Measurements from ENCODE around the gene TEX26. TPM values are rescaled to one million over a fixed set of nuclear protein-coding genes. Genes with fewer than 3 reads are reported as not detected.
"Not testable (repeated sequence)": the region's sequence is repeated elsewhere in the genome, so short reads cannot be mapped to it uniquely, and the experiment has no call there.

The TEX26 gene
- total RNA-seq, 5 donors from 2014 or later (not counting 1 experiment from before 2014, with no cell fraction given) = not detected

GRCh38 chr13:30927188-30927587 is 5.3 kb upstream of the TEX26 start:
- ATAC-seq (replicated peaks in 1 of 4); H3K36me3 ChIP-seq (ENCODE audit: control insufficient read depth in 2 of 2, extremely low read depth in 1 of 2, insufficient read depth in 1 of 2, low read length in 1 of 2); H3K4me3 ChIP-seq (ENCODE audit: control insufficient read depth in 1 of 2, extremely low read depth in 1 of 2, low read length in 1 of 2); H3K4me1 ChIP-seq (ENCODE audit: control insufficient read depth in 1 of 2, extremely low read depth in 1 of 2, insufficient read depth in 2 of 2, low read length in 2 of 2); CTCF ChIA-PET; H3K36me3 Mint-ChIP-seq; H3K9me3 Mint-ChIP-seq; H3K4me3 Mint-ChIP-seq; H3K27ac Mint-ChIP-seq; H3K27ac ChIP-seq (ENCODE audit: low read length); H3K9me3 ChIP-seq; POLR2A ChIA-PET; DNase-seq: not testable (repeated sequence)
- WGBS (ENCODE audit: insufficient coverage) = no CpG with 5 or more reads among the region's 3 CpGs
- Mint-ChIP-seq H3K27me3 (peaks cover 41% of the 10 kb centered on the region in 2 donors), H3K4me1 (peaks cover 5 to 13% (median 7%) of the 10 kb centered on the region in 3 donors)
- H3K27me3 ChIP-seq (replicated peaks in 1 of 2; ENCODE audit: control insufficient read depth in 2 of 2, extremely low read depth in 1 of 2, insufficient read depth in 2 of 2, low read length in 1 of 2) = peaks cover 6 to 24% of the 10 kb centered on the region in 2 experiments

GRCh38 chr13:30927595-30927994 is 4.9 kb upstream of the TEX26 start:
- peaks cover 5 to 13% (median 7%) of the 10 kb centered on the region in 3 donors for H3K4me1 Mint-ChIP-seq
- POLR2A ChIA-PET = no interaction called here
- H3K27ac ChIP-seq (ENCODE audit: low read length) = no peak overlapping the region
- H3K9me3 ChIP-seq = no peaks in the 10 kb centered on the region
- H3K9me3 Mint-ChIP-seq = no peaks in the 10 kb centered on the region
- H3K27ac Mint-ChIP-seq = no peak overlapping the region
- ATAC-seq (replicated peaks in 1 of 4) (no peak), DNase-seq (no peak)
- WGBS (ENCODE audit: insufficient coverage) = no CpG with 5 or more reads among the region's 1 CpG
- H3K36me3 ChIP-seq (ENCODE audit: control insufficient read depth in 2 of 2, extremely low read depth in 1 of 2, insufficient read depth in 1 of 2, low read length in 1 of 2) = no peaks in the 10 kb centered on the region
- peaks cover 0 to 7% of the 10 kb centered on the region in 2 experiments for H3K4me1 ChIP-seq (ENCODE audit: control insufficient read depth in 1 of 2, extremely low read depth in 1 of 2, insufficient read depth in 2 of 2, low read length in 2 of 2)
- no peaks in the 10 kb centered on the region for H3K36me3 Mint-ChIP-seq
- H3K4me3 ChIP-seq (ENCODE audit: control insufficient read depth in 1 of 2, extremely low read depth in 1 of 2, low read length in 1 of 2) = no peak overlapping the region
- H3K4me3 Mint-ChIP-seq = no peak overlapping the region
- CTCF ChIA-PET = no interaction called here
- H3K27me3 Mint-ChIP-seq = peaks cover 41 to 44% of the 10 kb centered on the region in 2 donors
- H3K27me3 ChIP-seq (replicated peaks in 1 of 2; ENCODE audit: control insufficient read depth in 2 of 2, extremely low read depth in 1 of 2, insufficient read depth in 2 of 2, low read length in 1 of 2) = peaks cover 6 to 28% of the 10 kb centered on the region in 2 experiments

DNA sequence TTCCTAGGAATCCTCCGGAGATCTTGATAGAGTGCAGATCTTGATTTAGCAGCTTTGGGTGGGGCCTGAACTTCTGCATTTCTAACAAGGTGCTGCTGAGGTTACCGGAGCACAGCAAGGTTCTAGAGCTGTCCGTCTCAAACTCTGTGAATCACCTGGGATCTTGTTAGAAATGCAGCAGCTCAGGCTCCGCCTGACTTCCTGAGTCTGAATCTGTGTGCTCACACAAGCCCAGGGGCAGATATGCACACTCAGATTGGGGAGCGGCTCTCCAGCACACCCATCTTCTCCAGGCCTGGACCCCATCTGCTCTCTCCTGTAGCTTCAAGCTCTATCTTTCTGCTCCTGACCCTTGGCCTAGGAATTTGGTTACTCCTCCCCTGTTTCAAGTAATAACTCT is 3.5 kb upstream of the TEX26 start:
- H3K36me3 Mint-ChIP-seq = no peaks in the 10 kb centered on the region
- CTCF ChIA-PET = no interaction called here
- peaks cover 8 to 32% of the 10 kb centered on the region in 2 experiments for H3K27me3 ChIP-seq (replicated peaks in 1 of 2; ENCODE audit: control insufficient read depth in 2 of 2, extremely low read depth in 1 of 2, insufficient read depth in 2 of 2, low read length in 1 of 2)
- peaks cover 45 to 50% of the 10 kb centered on the region in 2 donors for H3K27me3 Mint-ChIP-seq
- H3K9me3 Mint-ChIP-seq = no peaks in the 10 kb centered on the region
- H3K4me1 ChIP-seq (ENCODE audit: control insufficient read depth in 1 of 2, extremely low read depth in 1 of 2, insufficient read depth in 2 of 2, low read length in 2 of 2) = peaks cover 0 to 7% of the 10 kb centered on the region in 2 experiments
- ATAC-seq (replicated peaks in 1 of 4) (no peak), DNase-seq (no peak)
- no peak overlapping the region for H3K27ac ChIP-seq (ENCODE audit: low read length)
- H3K4me3 ChIP-seq (ENCODE audit: control insufficient read depth in 1 of 2, extremely low read depth in 1 of 2, low read length in 1 of 2) = no peak overlapping the region
- H3K36me3 ChIP-seq (ENCODE audit: control insufficient read depth in 2 of 2, extremely low read depth in 1 of 2, insufficient read depth in 1 of 2, low read length in 1 of 2) = no peaks in the 10 kb centered on the region
- H3K4me3 Mint-ChIP-seq = no peak overlapping the region
- POLR2A ChIA-PET = no interaction called here
- WGBS (ENCODE audit: insufficient coverage) = 88% methylated on average over 5 of the region's 5 CpGs
- H3K9me3 ChIP-seq = no peaks in the 10 kb centered on the region
- H3K4me1 Mint-ChIP-seq = peaks cover 5 to 13% (median 7%) of the 10 kb centered on the region in 3 donors
- H3K27ac Mint-ChIP-seq = no peak overlapping the region

- Histone ChIP-seq H3K4me1 (ENCODE audit: control insufficient read depth in 1 of 2, extremely low read depth in 1 of 2, insufficient read depth in 2 of 2, low read length in 2 of 2) (no peaks in the 10 kb centered on the region), H3K9me3 (no peaks in the 10 kb centered on the region), H3K4me3 (ENCODE audit: control insufficient read depth in 1 of 2, extremely low read depth in 1 of 2, low read length in 1 of 2) (no peak overlapping the region), H3K27me3 (replicated peaks in 1 of 2; ENCODE audit: control insufficient read depth in 2 of 2, extremely low read depth in 1 of 2, insufficient read depth in 2 of 2, low read length in 1 of 2) (peaks cover 8 to 43% of the 10 kb centered on the region in 2 experiments), H3K36me3 (ENCODE audit: control insufficient read depth in 2 of 2, extremely low read depth in 1 of 2, insufficient read depth in 1 of 2, low read length in 1 of 2) (no peaks in the 10 kb centered on the region), H3K27ac (ENCODE audit: low read length) (no peak overlapping the region)
- CTCF ChIA-PET = no interaction called here
- Mint-ChIP-seq H3K36me3 (no peaks in the 10 kb centered on the region), H3K27ac (no peak overlapping the region), H3K9me3 (peaks cover 5 to 15% (median 7%) of the 10 kb centered on the region in 3 donors), H3K4me3 (no peak overlapping the region), H3K4me1 (no peaks in the 10 kb centered on the region), H3K27me3 (peaks cover 53% of the 10 kb centered on the region in 2 donors)
- ATAC-seq (replicated peaks in 1 of 4) = no peak
- DNase-seq = no peak
- POLR2A ChIA-PET = no interaction called here
- WGBS (ENCODE audit: insufficient coverage) = no CpG with 5 or more reads among the region's 3 CpGs
These were observed 856 bp downstream of the TEX26 start for GRCh38 chr13:30933354-30933670.

DNA sequence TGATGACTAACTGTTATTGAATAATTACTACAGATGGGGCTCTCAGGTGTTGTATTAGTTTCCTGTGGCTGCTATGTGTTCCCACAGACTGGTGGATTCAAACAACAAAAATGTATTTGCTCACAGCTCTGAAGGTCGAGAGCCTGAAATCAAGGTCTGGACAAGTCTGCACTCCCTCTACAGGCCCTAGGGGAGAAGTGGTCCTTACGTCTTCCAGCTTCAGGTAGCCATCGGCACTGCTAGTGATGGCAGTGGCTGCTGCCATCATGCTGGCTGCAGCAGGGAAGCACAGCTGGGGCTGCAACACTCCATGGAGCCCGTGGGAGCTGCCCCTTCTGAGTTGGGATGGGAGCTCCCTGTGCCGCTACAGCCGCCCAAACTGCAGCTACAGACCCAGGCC is 1.9 kb downstream of the TEX26 start:
- Histone ChIP-seq H3K4me1 (ENCODE audit: control insufficient read depth in 1 of 2, extremely low read depth in 1 of 2, insufficient read depth in 2 of 2, low read length in 2 of 2) (no peaks in the 10 kb centered on the region), H3K27ac (ENCODE audit: low read length) (no peak overlapping the region), H3K27me3 (replicated peaks in 1 of 2; ENCODE audit: control insufficient read depth in 2 of 2, extremely low read depth in 1 of 2, insufficient read depth in 2 of 2, low read length in 1 of 2) (peaks cover 8 to 38% of the 10 kb centered on the region in 2 experiments), H3K9me3 (no peaks in the 10 kb centered on the region), H3K36me3 (ENCODE audit: control insufficient read depth in 2 of 2, extremely low read depth in 1 of 2, insufficient read depth in 1 of 2, low read length in 1 of 2) (no peaks in the 10 kb centered on the region), H3K4me3 (ENCODE audit: control insufficient read depth in 1 of 2, extremely low read depth in 1 of 2, low read length in 1 of 2) (no peak overlapping the region)
- ChIA-PET CTCF (interaction anchor here in 1 of 2 donors (0.5 kb wide), 1 partner anchor 130 kb away, joined by 3 read pairs; no protein-coding TSS in a partner anchor), POLR2A (interaction anchor here in 1 of 2 donors (0.6 kb wide), 1 partner anchor 60 kb away, joined by 5 read pairs; no protein-coding TSS in a partner anchor)
- WGBS (ENCODE audit: insufficient coverage) = 69% methylated on average over 4 of the region's 6 CpGs
- Mint-ChIP-seq H3K27ac (no peak overlapping the region), H3K4me1 (no peaks in the 10 kb centered on the region), H3K27me3 (peaks cover 45 to 47% of the 10 kb centered on the region in 2 donors), H3K9me3 (peaks cover 5 to 16% (median 7%) of the 10 kb centered on the region in 3 donors), H3K36me3 (no peaks in the 10 kb centered on the region), H3K4me3 (no peak overlapping the region)
- ATAC-seq (replicated peaks in 1 of 4) = no peak
- no peak for DNase-seq

- Histone ChIP-seq H3K36me3 (ENCODE audit: control insufficient read depth in 2 of 2, extremely low read depth in 1 of 2, insufficient read depth in 1 of 2, low read length in 1 of 2) (no peaks in the 10 kb centered on the region), H3K27ac (ENCODE audit: low read length) (no peak overlapping the region), H3K4me1 (ENCODE audit: control insufficient read depth in 1 of 2, extremely low read depth in 1 of 2, insufficient read depth in 2 of 2, low read length in 2 of 2) (no peaks in the 10 kb centered on the region), H3K27me3 (replicated peaks in 1 of 2; ENCODE audit: control insufficient read depth in 2 of 2, extremely low read depth in 1 of 2, insufficient read depth in 2 of 2, low read length in 1 of 2) (peaks cover 8 to 37% of the 10 kb centered on the region in 2 experiments), H3K4me3 (ENCODE audit: control insufficient read depth in 1 of 2, extremely low read depth in 1 of 2, low read length in 1 of 2) (no peak overlapping the region), H3K9me3 (no peaks in the 10 kb centered on the region)
- POLR2A ChIA-PET = no interaction called here
- Mint-ChIP-seq H3K4me3 (no peak overlapping the region), H3K36me3 (no peaks in the 10 kb centered on the region), H3K9me3 (peaks cover 5 to 16% (median 7%) of the 10 kb centered on the region in 3 donors), H3K27ac (no peak overlapping the region), H3K27me3 (peaks cover 40 to 43% of the 10 kb centered on the region in 2 donors), H3K4me1 (no peaks in the 10 kb centered on the region)
- CTCF ChIA-PET = interaction anchor here in 1 of 2 donors (0.5 kb wide), 1 partner anchor 130 kb away, joined by 3 read pairs; no protein-coding TSS in a partner anchor
- WGBS (ENCODE audit: insufficient coverage) = 58% methylated on average over 3 of the region's 3 CpGs
- ATAC-seq (replicated peaks in 1 of 4) (no peak), DNase-seq (no peak)
These were observed 2.3 kb downstream of the TEX26 start for GRCh38 chr13:30934803-30935202.

DNA sequence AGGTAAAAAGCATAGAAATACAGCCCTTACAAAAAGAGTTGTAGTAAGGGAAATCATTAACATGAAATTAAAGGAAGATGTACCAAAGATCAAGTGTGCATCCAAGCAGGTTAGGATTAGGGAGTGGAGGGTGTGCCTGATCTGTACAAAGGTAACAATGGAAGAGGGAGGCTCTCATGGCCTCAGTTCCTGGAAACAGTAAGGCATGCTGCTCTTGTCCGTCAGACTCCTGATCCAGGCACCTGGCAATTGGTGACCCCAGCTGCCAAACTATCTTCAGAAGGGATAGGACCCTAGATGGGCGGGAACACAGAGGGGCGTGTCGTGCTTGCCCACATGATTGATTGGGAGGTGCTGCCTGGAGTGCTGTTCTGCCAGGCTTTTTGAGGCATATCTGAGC is 4.5 kb downstream of the TEX26 start:
- Histone ChIP-seq H3K4me3 (ENCODE audit: control insufficient read depth in 1 of 2, extremely low read depth in 1 of 2, low read length in 1 of 2) (no peak overlapping the region), H3K36me3 (ENCODE audit: control insufficient read depth in 2 of 2, extremely low read depth in 1 of 2, insufficient read depth in 1 of 2, low read length in 1 of 2) (no peaks in the 10 kb centered on the region), H3K9me3 (no peaks in the 10 kb centered on the region), H3K27ac (ENCODE audit: low read length) (no peak overlapping the region), H3K4me1 (ENCODE audit: control insufficient read depth in 1 of 2, extremely low read depth in 1 of 2, insufficient read depth in 2 of 2, low read length in 2 of 2) (no peaks in the 10 kb centered on the region), H3K27me3 (replicated peaks in 1 of 2; ENCODE audit: control insufficient read depth in 2 of 2, extremely low read depth in 1 of 2, insufficient read depth in 2 of 2, low read length in 1 of 2) (peaks cover 4 to 33% of the 10 kb centered on the region in 2 experiments)
- Mint-ChIP-seq H3K27ac (no peak overlapping the region), H3K4me1 (no peaks in the 10 kb centered on the region), H3K4me3 (no peak overlapping the region), H3K27me3 (peaks cover 24 to 26% of the 10 kb centered on the region in 2 donors), H3K36me3 (no peaks in the 10 kb centered on the region), H3K9me3 (peaks cover 5 to 16% (median 7%) of the 10 kb centered on the region in 3 donors)
- 85% methylated on average over 4 of the region's 4 CpGs for WGBS (ENCODE audit: insufficient coverage)
- DNase-seq (no peak), ATAC-seq (replicated peaks in 1 of 4) (no peak)
- ChIA-PET CTCF (no interaction called here), POLR2A (no interaction called here)

Measured in T-cell (primary cell).